HG03135 (cell line): ENCODE measurements around the gene CCR2.
"Not testable (repeated sequence)": the region's sequence is repeated elsewhere in the genome, so short reads cannot be mapped to it uniquely, and the experiment has no call there.

Experiments
- ATAC-seq: cut with Tn5 transposase; IDR thresholded peaks from one replicate; pipeline ENCODE4 v1.9.1; 2021; ENCODE audit warnings: mild to moderate bottlenecking, moderate library complexity; ENCODE audit not compliant: unreplicated experiment

The CCR2 gene

GRCh38 chr3:46353647-46354410 is at the start of gene CCR2:
Gene CCR2 (plus strand): TSS chr3:46354111. CDS start chr3:46357528, 3,417 bp downstream.
- ATAC-seq = no peak

GRCh38 chr3:46304739-46305138 is 49.2 kb upstream of the CCR2 start:
- no peak for ATAC-seq

GRCh38 chr3:46312991-46313390 is 40.9 kb upstream of the CCR2 start:
- ATAC-seq = no peak

GRCh38 chr3:46314517-46314916 is 39.4 kb upstream of the CCR2 start:
- ATAC-seq = no peak

- no peak for ATAC-seq
Observed at GRCh38 chr3:46316206-46316605, 37.7 kb upstream of the CCR2 start.

GRCh38 chr3:46318207-46318927 is 35.5 kb upstream of the CCR2 start:
- ATAC-seq = no peak

- no peak for ATAC-seq
Observed at GRCh38 chr3:46321461-46322104, 32.3 kb upstream of the CCR2 start.

GRCh38 chr3:46324036-46324435 is 29.9 kb upstream of the CCR2 start:
- ATAC-seq = no peak

- ATAC-seq = no peak
Observed at GRCh38 chr3:46325645-46326300, 28.1 kb upstream of the CCR2 start.

GRCh38 chr3:46330676-46331075 is 23.2 kb upstream of the CCR2 start:
- not testable (repeated sequence) for ATAC-seq

GRCh38 chr3:46334741-46335478 is 19.0 kb upstream of the CCR2 start:
- ATAC-seq = no peak

- no peak for ATAC-seq
Observed at GRCh38 chr3:46335541-46335940, 18.4 kb upstream of the CCR2 start.

- ATAC-seq = no peak
Observed at GRCh38 chr3:46337911-46338310, 16.0 kb upstream of the CCR2 start.

- ATAC-seq = no peak
Observed at GRCh38 chr3:46338840-46339239, 15.1 kb upstream of the CCR2 start.

GRCh38 chr3:46344476-46344875 is 9.4 kb upstream of the CCR2 start:
- no peak for ATAC-seq

GRCh38 chr3:46348823-46349482 is 5.0 kb upstream of the CCR2 start:
- no peak for ATAC-seq

GRCh38 chr3:46349484-46350261 is 4.2 kb upstream of the CCR2 start:
- no peak for ATAC-seq

GRCh38 chr3:46350262-46350565 is 3.7 kb upstream of the CCR2 start:
- ATAC-seq = no peak

- ATAC-seq = no peak
Observed at GRCh38 chr3:46351646-46352045, 2.3 kb upstream of the CCR2 start.

- no peak for ATAC-seq
Observed at GRCh38 chr3:46353090-46353489, 821 bp upstream of the CCR2 start.
